NCI-H2227 (cell line): Measurements from ENCODE around the gene ARSD.

Experiments
- DNase-seq: peaks from one replicate; lab custom pipeline; 2025; ENCODE audit not compliant: unreplicated experiment; lab: John Stamatoyannopoulos, UW

Gene ARSD

DNA sequence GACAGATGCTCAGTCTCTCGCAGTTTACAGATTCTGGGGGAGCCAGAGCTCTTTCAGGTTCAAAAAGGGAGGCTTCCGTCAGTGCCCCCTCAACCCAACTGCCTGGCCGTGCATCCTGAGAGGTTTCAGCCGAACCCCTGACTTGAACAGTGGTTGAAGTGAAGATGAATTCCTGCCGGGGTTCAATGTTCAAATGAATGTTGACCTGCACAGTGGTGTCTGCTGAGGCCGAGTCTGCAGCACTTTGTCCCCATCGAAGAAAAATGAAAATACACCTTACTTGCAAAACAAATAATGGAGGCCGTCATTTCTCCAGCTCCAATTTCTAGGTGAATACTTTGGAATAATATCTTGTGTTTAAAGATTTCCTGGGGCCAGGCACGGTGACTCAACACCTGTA is 66.7 kb downstream of the ARSD start:
- no peak for DNase-seq

- DNase-seq, result no peak
Observed at GRCh38 chrX:2859197-2859797, 69.8 kb downstream of the ARSD start.

DNA sequence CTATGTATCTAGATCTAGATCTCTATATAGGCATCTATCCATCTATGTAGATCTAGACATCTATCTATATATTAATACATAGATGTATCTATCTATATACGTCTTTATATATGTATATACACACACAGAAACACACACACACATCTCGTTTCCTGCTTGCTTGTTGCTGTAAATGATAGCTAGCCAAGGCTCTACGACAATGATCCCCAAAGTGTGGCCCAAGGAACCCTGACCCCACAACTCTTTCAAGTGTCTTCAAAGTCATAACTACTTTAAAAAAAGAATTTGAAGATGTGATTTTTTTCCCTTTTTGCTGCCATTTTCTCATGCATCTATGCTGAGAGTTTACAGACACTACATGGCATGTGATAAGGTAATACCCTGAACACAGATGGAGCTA is 71.6 kb downstream of the ARSD start:
- no peak for DNase-seq

GRCh38 chrX:2855761-2856160 is 73.4 kb downstream of the ARSD start:
- DNase-seq, result no peak

GRCh38 chrX:2854918-2855317 is 74.2 kb downstream of the ARSD start:
- DNase-seq, result no peak
